HG02884 (cell line): ENCODE measurements around the gene SFRP5.

Source experiments
- ATAC-seq: cut with Tn5 transposase; IDR thresholded peaks from one replicate; pipeline ENCODE4 v1.9.1; 2021; ENCODE audit warnings: mild to moderate bottlenecking, moderate library complexity; ENCODE audit not compliant: unreplicated experiment

The SFRP5 gene

DNA sequence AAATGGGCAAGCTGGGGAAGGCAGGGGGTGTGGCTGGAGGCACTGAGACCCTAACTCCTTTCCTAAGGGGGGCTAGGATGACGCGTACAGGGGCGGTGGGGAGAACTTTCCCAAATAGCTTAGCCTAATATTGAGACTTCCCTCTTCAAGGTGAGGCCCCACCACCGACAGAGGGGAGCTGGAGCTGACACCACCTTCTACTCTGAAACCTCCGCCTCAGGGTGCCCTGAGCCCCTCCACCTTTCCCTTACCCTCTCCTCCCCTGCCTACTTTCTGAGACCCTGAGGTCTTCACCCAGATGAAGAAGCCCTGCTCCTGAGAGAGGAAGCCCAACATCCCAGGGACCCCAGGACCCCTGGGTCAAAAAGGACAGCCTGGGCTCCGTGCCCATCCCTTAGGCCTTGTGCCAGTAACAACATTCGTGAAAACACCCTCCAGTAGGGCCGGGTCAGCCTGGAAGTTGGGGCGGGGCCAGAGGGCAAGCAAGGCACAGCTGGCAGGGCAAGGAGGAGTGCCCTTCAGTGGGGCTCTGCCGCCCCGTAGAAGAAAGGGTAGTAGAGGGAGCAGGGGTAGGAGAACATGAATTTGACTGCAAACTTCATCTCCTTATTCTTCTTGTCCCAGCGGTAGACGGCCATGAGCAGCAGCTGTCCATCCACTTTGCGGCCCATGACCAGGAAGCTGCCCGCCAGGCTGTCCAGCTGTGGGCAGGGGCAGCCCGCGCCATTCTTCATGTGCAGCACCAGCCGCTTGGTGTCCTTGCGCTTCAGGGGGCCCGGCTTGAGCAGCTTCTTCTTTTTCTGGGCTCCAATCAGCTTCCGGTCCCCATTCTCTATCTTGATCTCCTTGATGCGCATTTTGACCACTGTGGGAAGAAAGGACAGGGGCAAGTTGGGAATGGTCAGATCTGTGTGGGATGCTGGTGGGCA, 4.5 kb downstream of the SFRP5 start:
- ATAC-seq, result no peak

DNA sequence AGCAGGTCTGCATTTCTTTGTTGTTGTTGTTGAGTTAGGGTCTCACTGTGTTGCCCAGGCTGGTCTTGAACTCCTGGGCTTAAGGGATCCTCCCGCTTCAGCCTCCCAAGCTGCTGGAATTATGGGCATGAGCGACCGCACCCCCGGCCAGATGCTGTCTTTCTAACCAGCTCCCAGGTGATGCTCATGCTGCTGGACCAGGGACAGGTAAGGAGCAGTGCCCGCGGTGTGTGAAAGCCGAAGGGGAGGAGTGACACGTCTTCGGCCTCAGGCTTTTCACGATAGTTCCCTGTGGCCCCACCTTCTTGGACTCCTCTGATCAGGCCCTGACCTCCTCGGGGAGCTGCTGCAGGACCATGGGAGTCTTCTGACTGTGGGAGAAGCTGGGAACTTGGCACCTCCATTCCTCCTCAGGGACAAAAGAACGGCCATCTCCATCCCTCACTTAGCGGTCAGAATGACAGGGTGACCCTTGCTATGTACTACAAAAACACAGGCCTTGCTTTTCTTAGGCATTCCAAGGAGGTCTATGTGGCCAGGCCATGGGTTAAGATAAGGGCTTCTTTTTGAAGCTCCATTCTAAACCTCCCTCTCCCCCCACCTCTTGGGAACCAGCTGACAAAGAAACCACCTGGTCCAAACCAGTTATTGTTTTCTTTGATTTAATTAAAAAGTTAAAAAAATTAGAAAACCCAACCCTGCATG, 5.5 kb downstream of the SFRP5 start:
- ATAC-seq, result no peak

DNA sequence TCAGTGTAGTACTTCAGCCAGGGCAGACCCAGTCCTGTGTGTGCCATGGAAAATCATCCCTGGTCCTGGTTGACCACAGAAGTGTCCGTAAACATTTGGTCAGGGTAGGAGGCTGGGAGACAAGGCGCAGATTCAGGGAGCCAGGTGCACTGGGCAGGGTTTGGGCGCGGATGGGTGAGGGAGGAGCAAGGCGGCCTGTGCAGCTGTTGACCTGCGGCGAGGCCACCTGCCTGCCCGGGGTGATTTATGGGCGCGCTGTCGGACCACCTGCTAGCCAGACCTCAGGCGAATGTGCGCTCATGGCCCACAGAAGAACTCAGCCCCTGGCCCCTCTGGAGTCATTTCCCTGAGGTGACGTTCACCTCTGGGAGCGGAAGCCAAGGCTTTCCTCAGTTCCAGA, 6.6 kb downstream of the SFRP5 start:
- ATAC-seq, result no peak

DNA sequence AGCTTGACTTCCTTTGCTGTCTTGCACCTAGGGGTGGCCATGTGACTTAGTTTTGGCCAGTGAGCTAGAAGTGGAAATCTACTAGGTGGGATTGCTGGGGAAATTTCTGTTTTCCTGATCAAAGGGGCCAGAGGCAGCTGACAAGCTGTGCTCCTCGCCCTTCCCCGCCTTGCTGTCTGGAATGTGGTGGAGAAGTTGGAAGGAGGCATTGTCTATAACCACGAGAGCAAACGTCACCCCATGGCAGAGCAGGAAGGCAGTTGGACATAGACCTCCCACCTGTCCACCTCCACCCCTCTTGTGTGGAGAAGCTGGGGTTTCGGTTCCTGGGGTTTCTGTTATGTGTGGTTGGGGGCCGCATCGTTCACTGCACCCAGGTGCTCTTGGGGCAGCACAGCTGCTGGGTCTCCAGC, 7.3 kb downstream of the SFRP5 start:
- no peak for ATAC-seq

DNA sequence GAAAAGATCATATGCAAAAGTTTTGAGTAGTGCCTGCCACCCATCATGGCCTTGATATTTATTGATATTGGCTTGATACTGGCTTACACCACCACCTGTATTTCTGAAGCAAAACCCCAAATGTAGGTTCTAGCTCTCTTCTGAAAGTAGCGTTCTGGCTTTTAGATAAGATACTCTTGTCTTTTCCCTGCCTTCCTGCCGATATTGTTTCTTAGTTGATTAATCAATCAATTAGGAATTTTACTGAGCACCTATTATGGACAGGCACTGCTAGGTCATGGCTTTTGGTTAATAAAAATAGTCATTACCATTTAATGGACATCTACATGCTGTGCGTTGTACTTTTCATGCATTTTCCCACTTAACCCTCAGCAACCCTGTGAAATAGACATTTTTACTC, 7.9 kb downstream of the SFRP5 start:
- no peak for ATAC-seq

DNA sequence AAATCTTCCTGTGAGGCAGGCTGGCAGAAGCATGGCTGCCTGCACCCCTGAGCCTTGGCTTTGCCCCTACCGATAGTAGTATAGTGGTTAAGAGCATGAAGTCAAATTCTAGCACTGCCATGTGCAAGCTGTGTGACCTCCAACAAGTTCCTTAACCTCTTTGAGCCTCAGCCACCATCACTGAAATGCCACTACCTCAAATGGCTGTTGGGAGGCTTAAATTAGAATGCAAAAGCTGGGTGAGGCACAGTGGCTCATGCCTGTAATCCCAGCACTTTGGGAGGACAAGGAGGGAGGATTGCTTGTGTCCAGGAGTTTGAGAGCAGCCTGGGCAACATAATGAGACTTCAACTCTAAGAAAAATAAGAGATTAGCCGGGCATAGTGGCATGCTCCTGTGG, 8.4 kb downstream of the SFRP5 start:
- no peak for ATAC-seq

DNA sequence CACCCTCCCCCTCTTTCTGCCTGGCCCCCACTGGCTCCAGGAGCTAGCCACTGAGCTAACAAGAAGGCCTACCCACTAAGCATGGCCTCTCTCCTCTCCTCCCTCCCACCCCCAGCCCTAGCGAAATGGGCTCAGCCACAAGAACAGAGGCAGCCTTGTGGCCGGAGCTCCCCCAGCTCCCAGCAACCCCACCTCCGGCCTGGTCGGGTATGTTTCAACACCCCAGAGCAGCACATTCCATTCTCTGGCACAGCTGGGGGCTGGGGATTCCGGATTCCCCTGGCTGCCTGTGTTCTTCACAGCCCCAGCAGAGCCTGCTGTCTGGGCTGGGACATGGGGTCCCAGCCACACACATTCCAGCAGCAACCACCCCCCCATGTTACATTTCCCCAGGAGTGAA, 9.0 kb downstream of the SFRP5 start:
- no peak for ATAC-seq

DNA sequence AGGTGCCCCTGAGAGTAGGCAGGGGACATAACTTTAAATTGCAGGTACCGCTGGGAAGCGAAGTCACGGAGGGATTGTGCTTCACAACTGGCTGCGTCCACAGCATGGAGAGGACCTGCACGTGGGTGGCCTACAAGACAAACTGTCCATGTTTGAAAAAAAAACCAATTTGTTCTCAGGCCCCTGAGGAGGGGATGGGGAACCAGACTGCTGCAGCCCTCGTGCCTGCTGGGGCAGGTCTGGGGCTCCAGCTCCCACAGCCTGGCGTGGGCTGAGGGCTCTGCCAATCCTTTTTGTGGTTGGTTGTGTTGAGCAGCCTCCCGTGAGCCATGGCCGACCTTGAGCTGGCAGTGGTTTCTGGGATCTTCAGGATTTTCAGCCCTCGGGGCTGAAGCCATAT, 9.7 kb downstream of the SFRP5 start:
- no peak for ATAC-seq

DNA sequence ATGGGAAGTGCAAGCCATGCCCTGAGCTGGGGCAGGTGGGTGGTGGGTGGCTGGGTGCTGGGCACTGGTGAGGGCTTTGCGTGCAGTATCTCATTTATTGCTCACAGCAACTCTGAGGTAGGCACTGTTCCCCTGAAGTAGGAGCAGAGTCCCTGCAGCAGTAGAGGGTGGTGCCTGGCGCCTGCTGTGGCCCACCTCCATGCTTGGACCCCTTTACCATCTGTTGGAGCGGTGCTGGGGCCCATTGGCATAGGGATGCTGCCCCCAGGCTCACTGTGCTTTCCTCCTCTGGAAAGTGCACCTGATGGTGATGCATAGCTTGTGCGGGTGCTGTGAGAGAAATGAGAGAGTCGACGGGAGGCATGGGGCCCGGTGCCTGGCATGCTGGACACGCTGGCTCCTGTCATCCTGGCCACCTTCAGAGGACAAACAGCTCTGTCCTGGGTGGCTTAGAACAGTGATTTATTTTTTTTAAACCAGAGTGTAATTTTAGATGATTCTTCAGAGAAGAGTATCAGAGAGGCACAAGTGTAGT, 10.4 kb downstream of the SFRP5 start:
- no peak for ATAC-seq

DNA sequence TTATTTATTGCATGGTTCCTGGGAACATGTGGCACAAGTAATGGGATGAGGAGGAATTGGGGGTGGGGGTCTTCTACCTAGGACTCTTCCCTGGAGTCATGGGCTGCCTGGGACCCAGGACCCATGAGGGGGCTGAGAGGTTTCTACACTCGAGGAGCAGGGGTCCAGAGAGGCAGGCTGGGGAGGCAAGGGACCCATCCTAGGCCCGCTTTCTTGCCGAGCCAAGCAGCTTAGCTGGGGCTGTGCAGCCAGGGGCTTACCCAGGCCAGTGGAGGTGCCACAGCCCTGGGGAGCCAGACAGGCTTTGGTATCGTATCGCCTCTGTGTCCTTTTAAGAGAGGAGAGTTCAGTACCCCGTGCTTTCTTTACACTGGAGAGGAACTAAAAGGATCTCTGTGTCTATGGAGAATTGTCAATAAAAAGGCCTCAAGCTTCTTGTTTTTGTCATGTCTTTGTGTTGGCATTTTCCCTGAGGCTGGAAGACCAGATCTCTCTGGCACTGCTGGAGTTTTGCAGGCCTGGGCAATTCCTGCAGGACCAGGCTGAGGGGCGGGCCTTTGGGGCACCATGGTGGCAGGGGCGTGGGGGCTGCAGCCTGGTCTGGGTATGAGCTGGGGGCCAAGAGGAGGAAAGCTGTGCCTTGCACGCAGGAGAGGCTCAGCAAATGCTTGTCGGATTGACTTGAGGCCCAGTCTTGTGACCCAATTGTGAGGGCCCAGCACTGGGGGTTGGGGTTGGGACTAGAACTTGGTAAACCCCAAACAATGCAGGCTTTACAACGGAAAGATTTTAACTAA, 11.1 kb downstream of the SFRP5 start:
- ATAC-seq, result no peak

DNA sequence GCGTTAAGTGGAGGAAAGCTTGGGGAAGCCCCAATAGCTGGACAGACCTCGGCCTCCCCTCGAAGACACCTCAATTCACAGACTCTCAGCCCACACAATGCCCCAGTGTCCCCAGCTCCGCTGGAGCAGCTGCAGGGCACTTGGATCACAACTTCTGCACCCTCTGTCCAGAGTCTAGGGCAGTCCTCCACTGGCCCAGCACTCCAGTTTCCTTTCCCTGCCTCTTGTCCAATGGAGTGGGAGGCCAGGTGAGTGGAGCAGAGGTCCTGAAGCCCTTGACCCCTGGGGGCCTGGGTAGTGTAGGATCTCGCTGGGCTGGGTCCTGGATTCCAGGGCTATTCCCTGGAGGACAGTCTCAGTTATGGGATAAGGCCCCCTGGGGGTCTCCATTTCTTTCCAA, 11.9 kb downstream of the SFRP5 start:
- no peak for ATAC-seq

DNA sequence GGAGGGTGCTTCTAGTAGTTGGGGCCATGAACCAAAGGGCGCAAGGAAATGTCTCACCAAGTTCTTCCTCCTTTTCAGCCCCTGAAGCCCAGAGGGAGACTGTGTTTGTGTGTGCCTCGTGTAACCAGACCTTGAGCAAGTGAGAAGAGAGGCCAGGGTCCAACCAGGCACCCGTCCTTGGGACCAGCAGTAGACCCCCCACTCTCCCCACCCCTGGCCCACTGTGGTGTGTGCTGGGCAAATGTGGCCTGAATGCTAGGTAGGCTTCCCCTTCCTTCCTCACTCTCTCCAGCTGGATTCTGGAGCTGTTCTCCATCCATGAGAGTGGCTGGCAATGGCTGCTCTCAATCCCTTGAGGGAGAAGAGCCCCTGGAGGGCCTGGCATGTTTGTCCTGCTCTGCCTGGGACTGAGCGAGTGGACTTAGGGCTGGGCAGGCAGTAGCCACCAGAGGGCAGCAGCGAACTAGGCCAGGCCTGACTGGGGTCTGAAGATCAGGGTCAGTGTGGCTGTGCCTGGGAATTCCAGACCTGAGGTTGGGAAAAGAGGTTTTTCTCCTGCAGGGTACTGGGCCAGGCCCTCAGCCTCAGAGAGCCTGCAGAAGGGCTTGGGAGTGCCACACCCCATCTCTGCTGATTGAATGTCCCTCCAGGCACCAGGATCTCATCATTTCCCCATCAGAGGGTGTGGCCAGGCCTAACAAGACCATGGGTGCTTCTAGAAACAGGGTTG, 12.5 kb downstream of the SFRP5 start:
- no peak for ATAC-seq

DNA sequence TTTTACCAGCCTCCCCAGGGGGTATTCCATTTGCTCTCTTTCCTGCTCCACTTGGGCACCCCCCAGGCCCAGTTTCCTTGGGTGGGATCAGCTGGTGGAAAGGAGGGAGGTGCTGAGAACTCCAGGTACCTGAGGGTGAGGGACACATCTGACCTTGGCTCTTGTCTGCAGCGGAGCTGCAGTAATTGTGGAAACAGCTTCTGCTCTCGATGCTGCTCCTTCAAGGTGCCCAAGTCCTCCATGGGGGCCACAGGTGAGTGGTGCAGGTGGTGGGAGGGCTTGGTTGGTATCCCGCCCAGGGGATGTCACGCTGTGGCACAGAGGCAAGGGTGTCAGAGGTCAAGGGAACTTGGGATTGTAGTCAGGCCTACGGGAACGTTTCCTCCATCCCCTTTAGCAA, 14.3 kb downstream of the SFRP5 start:
- ATAC-seq, result no peak

DNA sequence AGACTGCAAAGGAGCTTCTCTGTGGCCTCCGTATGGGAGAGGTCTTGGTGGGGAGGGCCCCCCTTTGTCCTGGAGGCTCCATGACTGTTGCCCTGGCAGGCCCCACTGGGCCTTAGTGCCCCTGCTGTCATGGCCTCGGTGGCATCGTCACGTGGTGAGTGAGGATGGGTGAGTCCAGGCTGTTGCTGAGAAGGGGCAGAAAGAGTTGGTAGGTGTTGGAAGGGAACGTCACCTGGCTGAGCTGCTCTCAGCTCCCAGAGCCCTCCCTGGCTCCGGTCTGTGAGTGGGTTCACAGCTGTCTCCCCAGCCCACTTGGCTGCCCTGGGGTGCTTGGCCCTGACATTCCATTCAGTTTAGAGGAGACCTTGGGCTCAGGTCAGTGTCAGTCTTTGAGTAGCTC, 16.1 kb downstream of the SFRP5 start:
- no peak for ATAC-seq

DNA sequence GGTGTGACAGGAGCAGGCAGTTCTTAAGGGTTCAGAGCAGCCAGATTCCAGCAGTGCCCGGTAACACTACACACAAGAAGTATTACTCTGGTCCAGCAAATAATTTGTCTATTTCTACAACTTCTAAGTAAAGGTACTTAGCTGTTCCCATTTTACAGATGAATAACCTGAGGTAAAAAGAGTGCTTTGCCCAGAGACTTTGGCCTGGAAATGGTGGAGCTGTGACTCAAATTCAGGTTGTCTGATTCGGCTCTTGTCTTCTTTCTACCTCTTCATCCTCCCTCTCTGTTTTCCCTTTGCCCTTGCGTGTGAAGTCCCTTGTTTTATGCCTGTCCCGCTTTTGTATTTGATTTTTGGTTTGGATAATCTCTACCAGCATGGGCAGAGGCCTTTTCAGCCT, 17.1 kb downstream of the SFRP5 start:
- ATAC-seq, result no peak

DNA sequence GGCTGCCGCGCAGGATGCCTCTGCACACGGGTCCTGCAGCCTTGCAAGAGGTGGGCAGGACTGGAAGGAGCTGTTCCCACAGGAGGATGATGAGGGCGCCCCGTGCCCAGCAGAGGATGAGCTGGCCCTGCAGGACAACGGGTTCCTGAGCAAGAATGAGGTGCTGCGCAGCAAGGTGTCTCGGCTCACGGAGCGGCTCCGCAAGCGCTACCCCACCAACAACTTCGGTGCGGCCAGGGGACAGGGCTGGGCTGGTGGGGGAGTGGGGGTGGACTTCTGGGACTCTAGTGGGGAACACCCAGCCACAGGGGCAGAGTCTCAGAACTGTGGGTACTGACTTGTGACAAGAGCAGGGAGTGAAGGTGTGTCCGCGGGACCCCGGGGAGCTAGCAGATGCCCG, 18.8 kb downstream of the SFRP5 start:
- no peak for ATAC-seq

DNA sequence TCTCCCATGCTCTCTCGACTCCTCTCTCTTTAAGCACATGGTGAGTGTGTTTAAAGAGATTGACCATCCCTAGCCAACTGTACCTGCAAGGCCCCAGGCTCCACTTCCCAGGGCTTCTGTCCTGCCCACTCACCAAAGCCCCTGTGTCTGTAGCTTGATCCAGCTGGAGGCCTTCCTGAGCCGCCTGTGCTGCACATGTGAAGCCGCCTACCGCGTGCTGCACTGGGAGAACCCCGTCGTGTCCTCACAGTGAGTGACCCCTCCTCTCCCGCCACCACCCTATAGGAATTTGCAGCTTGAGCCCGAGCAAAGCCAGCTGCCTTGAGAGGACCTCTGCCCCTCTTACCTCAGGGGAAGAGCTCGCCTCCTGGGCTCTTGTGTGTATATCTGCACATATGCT, 23.7 kb downstream of the SFRP5 start:
- ATAC-seq, result no peak

DNA sequence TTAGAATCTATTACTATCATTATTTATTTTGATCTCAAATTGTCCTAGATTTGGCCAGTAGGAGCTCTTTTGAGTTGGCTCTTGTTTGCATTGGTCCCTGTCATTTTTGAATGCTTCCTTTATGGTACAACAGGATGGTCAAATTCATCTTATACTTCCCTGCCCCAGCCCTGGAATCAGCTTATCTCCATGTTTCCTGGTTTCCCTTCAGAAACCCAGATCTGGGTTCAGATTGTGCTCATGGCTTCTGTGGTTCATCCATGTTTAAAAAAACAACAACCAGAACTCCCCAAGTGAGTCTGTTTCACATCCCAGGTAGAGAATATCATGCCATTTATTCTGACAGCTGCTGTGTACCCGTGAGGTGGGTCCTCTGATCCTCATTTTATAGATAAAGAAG, 24.2 kb downstream of the SFRP5 start:
- ATAC-seq, result no peak

DNA sequence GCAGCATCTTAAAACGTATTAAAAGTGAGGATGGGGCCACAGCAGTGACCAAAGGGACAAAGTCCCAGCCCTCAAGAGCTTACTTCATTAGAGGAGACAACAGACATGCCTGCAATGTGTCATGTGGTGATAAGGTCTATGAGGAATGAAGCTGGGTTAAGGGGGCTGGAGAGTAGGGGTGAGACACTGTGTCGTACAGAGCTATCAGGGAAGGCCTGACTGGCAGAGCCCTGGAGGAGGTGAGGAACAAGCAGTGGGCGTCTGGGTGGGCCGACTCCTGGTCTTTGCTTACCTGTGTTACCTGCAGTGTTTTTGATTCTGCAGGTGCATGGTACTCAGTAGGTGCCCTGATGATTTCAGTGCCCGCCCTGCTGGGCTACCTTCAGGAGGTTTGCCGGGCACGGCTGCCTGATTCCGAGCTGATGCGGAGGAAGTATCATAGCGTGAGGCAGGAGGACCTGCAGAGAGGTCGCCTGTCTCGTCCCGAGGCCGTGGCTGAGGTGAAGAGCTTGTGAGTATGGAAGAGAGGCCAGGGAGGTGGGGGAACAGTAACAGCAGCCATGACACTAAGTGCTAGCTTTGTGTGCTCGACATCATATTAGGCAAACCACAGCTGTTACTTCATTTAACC, 27.3 kb downstream of the SFRP5 start:
- no peak for ATAC-seq
